ENCODE measurements around the gene PBX3. TPM values are rescaled to one million over a fixed set of nuclear protein-coding genes. Genes with fewer than 3 reads are reported as not detected.

PBX3 gene
- total and polyA plus RNA-seq, 2 of the 13 experiments (the other 11 are each of a cell fraction or from before 2014, with no cell fraction given): 6.0 to 11.2 TPM

- no peak for TF ChIP-seq FOXO4 (CRISPR knock-in tag; conservative IDR thresholded peaks at IDR 0.05)
- no peak for TF ChIP-seq ZNF260 (CRISPR knock-in tag; IDR thresholded peaks at IDR 0.05; ENCODE audit: borderline replicate concordance, low read depth)
- no peak for TF ChIP-seq ARHGAP35 (CRISPR knock-in tag; IDR thresholded peaks at IDR 0.05; ENCODE audit: borderline replicate concordance)
- no peak for TF ChIP-seq MTERF4 (CRISPR knock-in tag; IDR thresholded peaks at IDR 0.05)
- TF ChIP-seq BCLAF1 (IDR thresholded peaks at IDR 0.05): no peak
Observed at GRCh38 chr9:125914411-125914810, 167.2 kb downstream of the PBX3 start (continued).

- ChIA-PET CTCF (ENCODE audit: low intra/inter-chr PET ratio, low total read pairs) (no interaction called here), POLR2A (no interaction called here)
- no peak overlapping the region for H3K4me3 ChIP-seq (replicated peaks in 1 of 3; ENCODE audit: insufficient read depth in 1 of 3, low read depth in 2 of 3, low read length in 3 of 3)
- FAIRE-seq: no peak
- in situ Hi-C loops (cut with HindIII; ENCODE audit: extremely low pct_ligation_motif_present, low pct_unique_long_range_greater_than_20kb) (no loop called here), intact Hi-C loops (cut with micrococcal nuclease; ENCODE audit: unreplicated experiment) (no loop called here)
- ATAC-seq: no peak
- no peaks in the 10 kb centered on the region for H4K20me1 ChIP-seq (ENCODE audit: insufficient read depth, low read length)
- BruUV-seq (replicated peaks): no TSS peak
- H3K9ac ChIP-seq (ENCODE audit: insufficient read depth, low read depth, low read length): no peak overlapping the region
- TF ChIP-seq TBX2 (CRISPR knock-in tag; IDR thresholded peaks at IDR 0.05; ENCODE audit: borderline replicate concordance) (no peak), BORCS8-MEF2B (CRISPR knock-in tag; IDR thresholded peaks at IDR 0.05) (no peak), ATRX (CRISPR knock-in tag; IDR thresholded peaks at IDR 0.05; ENCODE audit: borderline replicate concordance) (no peak), MNT (IDR thresholded peaks at IDR 0.05) (no peak), ISL2 (CRISPR knock-in tag; IDR thresholded peaks at IDR 0.05) (no peak), RARG (CRISPR knock-in tag; IDR thresholded peaks at IDR 0.05; ENCODE audit: low read depth) (no peak)
- no peak overlapping the region for H3K4me2 ChIP-seq (ENCODE audit: low read depth, low read length)
- no peaks in the 10 kb centered on the region for H3K27me3 ChIP-seq (ENCODE audit: control insufficient read depth in 1 of 2, insufficient read depth in 2 of 2, low read length in 2 of 2)
- no peaks in the 10 kb centered on the region for H3K79me2 ChIP-seq (ENCODE audit: insufficient read depth, low read length)
- DNase-seq (ENCODE audit: low spot score): no peak
- no peaks in the 10 kb centered on the region for H3K36me3 ChIP-seq (replicated peaks in 1 of 2; ENCODE audit: control insufficient read depth in 1 of 2, insufficient read depth in 2 of 2, low read length in 2 of 2)
- WGBS (ENCODE audit: low lambda C conversion rate): 96% methylated on average over 8 of the region's 8 CpGs
- no peak overlapping the region for H3K27ac ChIP-seq (ENCODE audit: extremely low read length, insufficient read depth, low read length)
- H2AFZ ChIP-seq (ENCODE audit: low read length): no peak overlapping the region
- no peaks in the 10 kb centered on the region for H3K9me3 ChIP-seq (ENCODE audit: low read length)
- no peaks in the 10 kb centered on the region for H3K4me1 ChIP-seq (ENCODE audit: insufficient read depth, low read length)
Observed at GRCh38 chr9:125915606-125916005, 168.4 kb downstream of the PBX3 start.

All from HepG2 (cell line).